ENCODE measurements around the gene NDUFAB1.

GRCh38 chr16:23532448-23532847 lies 63.7 kb downstream of the NDUFAB1 start:
- TF ChIP-seq EZH2 (IDR thresholded peaks at IDR 0.05; ENCODE audit: low read depth) (no peak), CTCF (conservative IDR thresholded peaks at IDR 0.05) (no peak)

All from PC-9 (cell line).